Measurements from ENCODE around the gene PRRX2. TPM values are rescaled to one million over a fixed set of nuclear protein-coding genes. Genes with fewer than 3 reads are reported as not detected.

Gene PRRX2
- total and polyA plus RNA-seq, 7 donors = 0.46 to 4.7 (median 2.0) TPM; not detected in 1

- no peak for DNase-seq
- Histone ChIP-seq H3K27me3 (peaks cover 0 to 33% (median 13%) of the 10 kb centered on the region in 3 donors), H3K36me3 (no peaks in the 10 kb centered on the region), H3K9me3 (no peaks in the 10 kb centered on the region), H3K4me3 (no peak overlapping the region), H3K27ac (no peak overlapping the region), H3K4me1 (peaks cover 0 to 6% (median 5%) of the 10 kb centered on the region in 4 donors)
- TF ChIP-seq POLR2A (IDR thresholded peaks at IDR 0.05) (no peak), POLR2AphosphoS5 (IDR thresholded peaks at IDR 0.05) (no peak), EP300 (IDR thresholded peaks at IDR 0.05) (no peak)
- TF ChIP-seq, protein P1, sequence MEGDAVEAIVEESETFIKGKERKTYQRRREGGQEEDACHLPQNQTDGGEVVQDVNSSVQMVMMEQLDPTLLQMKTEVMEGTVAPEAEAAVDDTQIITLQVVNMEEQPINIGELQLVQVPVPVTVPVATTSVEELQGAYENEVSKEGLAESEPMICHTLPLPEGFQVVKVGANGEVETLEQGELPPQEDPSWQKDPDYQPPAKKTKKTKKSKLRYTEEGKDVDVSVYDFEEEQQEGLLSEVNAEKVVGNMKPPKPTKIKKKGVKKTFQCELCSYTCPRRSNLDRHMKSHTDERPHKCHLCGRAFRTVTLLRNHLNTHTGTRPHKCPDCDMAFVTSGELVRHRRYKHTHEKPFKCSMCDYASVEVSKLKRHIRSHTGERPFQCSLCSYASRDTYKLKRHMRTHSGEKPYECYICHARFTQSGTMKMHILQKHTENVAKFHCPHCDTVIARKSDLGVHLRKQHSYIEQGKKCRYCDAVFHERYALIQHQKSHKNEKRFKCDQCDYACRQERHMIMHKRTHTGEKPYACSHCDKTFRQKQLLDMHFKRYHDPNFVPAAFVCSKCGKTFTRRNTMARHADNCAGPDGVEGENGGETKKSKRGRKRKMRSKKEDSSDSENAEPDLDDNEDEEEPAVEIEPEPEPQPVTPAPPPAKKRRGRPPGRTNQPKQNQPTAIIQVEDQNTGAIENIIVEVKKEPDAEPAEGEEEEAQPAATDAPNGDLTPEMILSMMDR (IDR thresholded peaks at IDR 0.05) = no peak
- intact Hi-C loops (cut with DNase I) = no loop called here
- 61 to 81% methylated on average over 9 of the region's 9 CpGs for WGBS, 2 donors
Measured at GRCh38 chr9:129678844-129679243, 13.4 kb downstream of the PRRX2 start.

GRCh38 chr9:129679537-129679936 lies 14.1 kb downstream of the PRRX2 start:
- no peaks in the 10 kb centered on the region for H3K9me3 ChIP-seq
- WGBS, 2 donors = 59 to 81% methylated on average over 9 of the region's 9 CpGs
- intact Hi-C loops (cut with DNase I) = no loop called here
- no peak for DNase-seq
- H3K4me1 ChIP-seq = peaks cover 0 to 6% (median 5%) of the 10 kb centered on the region in 4 donors
- no peaks in the 10 kb centered on the region for H3K36me3 ChIP-seq
- peaks cover 0 to 31% (median 12%) of the 10 kb centered on the region in 3 donors for H3K27me3 ChIP-seq
- no peak overlapping the region for H3K4me3 ChIP-seq
- TF ChIP-seq, protein P1 (IDR thresholded peaks at IDR 0.05) = no peak
- TF ChIP-seq EP300 (IDR thresholded peaks at IDR 0.05) (no peak), POLR2AphosphoS5 (IDR thresholded peaks at IDR 0.05) (no peak), POLR2A (IDR thresholded peaks at IDR 0.05) (no peak)
- no peak overlapping the region for H3K27ac ChIP-seq

- Histone ChIP-seq H3K4me1 (no peaks in the 10 kb centered on the region), H3K27ac (no peak overlapping the region), H3K36me3 (no peaks in the 10 kb centered on the region), H3K4me3 (no peak overlapping the region), H3K9me3 (no peaks in the 10 kb centered on the region), H3K27me3 (peaks cover 0 to 10% (median 0%) of the 10 kb centered on the region in 3 donors)
- no peak for DNase-seq
- WGBS, 2 donors = 54 to 78% methylated on average over 11 of the region's 11 CpGs
- no peak for TF ChIP-seq POLR2AphosphoS5 (IDR thresholded peaks at IDR 0.05)
- TF ChIP-seq EP300 (IDR thresholded peaks at IDR 0.05) = no peak
- TF ChIP-seq POLR2A (IDR thresholded peaks at IDR 0.05) = no peak
- TF ChIP-seq, protein P1 (IDR thresholded peaks at IDR 0.05) = no peak
- intact Hi-C loops (cut with DNase I) = no loop called here
Measured at GRCh38 chr9:129681924-129682323, 16.5 kb downstream of the PRRX2 start.

DNA sequence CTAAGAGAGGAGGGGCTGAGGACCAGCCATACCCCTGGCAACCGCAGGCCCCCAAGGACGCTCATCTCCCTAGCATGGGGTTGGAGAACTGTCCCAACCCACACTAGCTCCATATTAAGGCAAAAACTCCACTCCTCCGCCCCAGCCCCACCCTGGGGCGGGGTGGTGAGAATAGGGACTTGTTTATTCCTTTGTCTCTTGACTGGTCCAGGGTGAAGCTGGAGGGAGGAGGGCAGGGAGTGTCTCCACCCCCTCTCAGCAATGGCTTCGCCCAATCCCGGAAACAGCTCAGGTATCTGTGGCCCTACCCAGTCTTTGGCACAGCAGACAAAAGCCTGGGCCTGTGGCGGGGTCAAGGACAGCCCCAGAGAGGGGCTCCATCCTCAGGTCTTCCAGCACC lies 16.9 kb downstream of the PRRX2 start:
- WGBS, 2 donors = 24 to 66% methylated on average over 7 of the region's 7 CpGs
- intact Hi-C loops (cut with DNase I) = no loop called here
- no peak for DNase-seq

More for the DNA sequence above, 16.9 kb downstream of the PRRX2 start:
- TF ChIP-seq POLR2A (IDR thresholded peaks at IDR 0.05) = no peak
- TF ChIP-seq POLR2AphosphoS5 (IDR thresholded peaks at IDR 0.05) = no peak
- TF ChIP-seq, protein P1 (IDR thresholded peaks at IDR 0.05) = no peak
- no peak for TF ChIP-seq EP300 (IDR thresholded peaks at IDR 0.05)
- no peak overlapping the region for H3K4me3 ChIP-seq
- no peaks in the 10 kb centered on the region for H3K9me3 ChIP-seq
- peaks cover 0 to 8% (median 0%) of the 10 kb centered on the region in 3 donors for H3K27me3 ChIP-seq
- no peaks in the 10 kb centered on the region for H3K4me1 ChIP-seq
- no peak overlapping the region for H3K27ac ChIP-seq
- H3K36me3 ChIP-seq = no peaks in the 10 kb centered on the region

Measured in sigmoid colon (tissue), 7 donors.